HCT116 (cell line): Measurements from ENCODE around the gene TIMP1.

Experiments used
- ELF1 ChIP-seq: IDR thresholded peaks from 2 replicates; pipeline ENCODE4 v1.6.1; 2012; ENCODE audit warnings: low read depth, borderline replicate concordance
- EZH2 ChIP-seq: fragments of 200-600 bp; sonication (generic); IDR thresholded peaks from 2 replicates; pipeline ENCODE4 v1.6.1; 2017; ENCODE audit warnings: antibody characterized with exemption, mixed run types
- EZH2phosphoT487 ChIP-seq: fragments of 200-600 bp; IDR thresholded peaks from 2 replicates; pipeline ENCODE4 v1.6.1; 2018; ENCODE audit warnings: antibody characterized with exemption, borderline replicate concordance
- POLR2A ChIP-seq: IDR thresholded peaks from 2 replicates; pipeline ENCODE4 v1.7.0; 2011; ENCODE audit warnings: borderline replicate concordance; ENCODE audit not compliant: insufficient read depth, insufficient read length; ENCODE audit errors: extremely low read depth
- POLR2AphosphoS5 ChIP-seq: IDR thresholded peaks from 2 replicates; pipeline ENCODE4 v1.6.1; 2011; ENCODE audit warnings: mild to moderate bottlenecking, low read depth, low read length, moderate library complexity
- SRF ChIP-seq: IDR thresholded peaks from 2 replicates; pipeline ENCODE4 v1.6.1; 2012; ENCODE audit warnings: low read depth
- YY1 ChIP-seq: IDR thresholded peaks from 2 replicates; pipeline ENCODE4 v1.6.1; 2011; ENCODE audit warnings: low read length, low read depth, moderate library complexity, mild to moderate bottlenecking; ENCODE audit not compliant: insufficient replicate concordance; ENCODE audit errors: extremely low read depth
- TF ChIP-seq, protein P1 (sequence below), 3 experiments: fragments of 200-600 bp in 1 of 3; sonication (generic) in 1 of 3; IDR thresholded peaks in 2 of 3; conservative IDR thresholded peaks in 1 of 3; 2 replicates each; pipeline ENCODE4 v1.5.1; 2012 to 2017; ENCODE audit warnings: low read depth in 2 of 3, low read length in 2 of 3, antibody characterized with exemption in 1 of 3, borderline replicate concordance in 1 of 3, control low read depth in 1 of 3, mild to moderate bottlenecking in 1 of 3, mixed read lengths in 1 of 3, mixed run types in 1 of 3, moderate library complexity in 1 of 3; ENCODE audit not compliant: insufficient read depth in 1 of 3
- TF ChIP-seq, protein P2 (sequence below): IDR thresholded peaks from 2 replicates; pipeline ENCODE4 v1.6.1; 2011; ENCODE audit warnings: mild to moderate bottlenecking, low read length, moderate library complexity; ENCODE audit not compliant: insufficient replicate concordance; ENCODE audit errors: extremely low read depth

DNA sequence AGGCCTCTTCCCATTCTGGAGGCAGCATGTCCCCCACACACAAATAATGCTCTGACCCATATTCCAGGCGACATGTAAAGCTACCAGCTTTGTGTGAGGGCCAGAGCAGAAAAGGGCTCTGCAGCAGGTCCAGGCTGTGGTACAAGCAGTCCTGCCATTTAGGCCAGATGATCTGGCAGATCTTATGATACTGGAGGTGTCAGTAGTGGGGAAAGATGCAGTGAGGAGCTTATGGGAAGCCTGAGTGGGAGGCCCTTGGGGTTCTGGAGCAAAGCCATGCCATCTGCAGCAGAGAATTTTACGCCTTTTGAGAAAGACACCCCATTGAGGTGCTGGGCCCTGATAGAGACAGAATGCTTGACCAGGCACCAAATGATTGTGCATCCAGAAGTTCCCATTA is 29.7 kb downstream of the TIMP1 start:
- TF ChIP-seq ELF1 (no peak), POLR2AphosphoS5 (no peak), YY1 (no peak), POLR2A (no peak), EZH2 (no peak), EZH2phosphoT487 (no peak), SRF (no peak)
- TF ChIP-seq, protein P1, sequence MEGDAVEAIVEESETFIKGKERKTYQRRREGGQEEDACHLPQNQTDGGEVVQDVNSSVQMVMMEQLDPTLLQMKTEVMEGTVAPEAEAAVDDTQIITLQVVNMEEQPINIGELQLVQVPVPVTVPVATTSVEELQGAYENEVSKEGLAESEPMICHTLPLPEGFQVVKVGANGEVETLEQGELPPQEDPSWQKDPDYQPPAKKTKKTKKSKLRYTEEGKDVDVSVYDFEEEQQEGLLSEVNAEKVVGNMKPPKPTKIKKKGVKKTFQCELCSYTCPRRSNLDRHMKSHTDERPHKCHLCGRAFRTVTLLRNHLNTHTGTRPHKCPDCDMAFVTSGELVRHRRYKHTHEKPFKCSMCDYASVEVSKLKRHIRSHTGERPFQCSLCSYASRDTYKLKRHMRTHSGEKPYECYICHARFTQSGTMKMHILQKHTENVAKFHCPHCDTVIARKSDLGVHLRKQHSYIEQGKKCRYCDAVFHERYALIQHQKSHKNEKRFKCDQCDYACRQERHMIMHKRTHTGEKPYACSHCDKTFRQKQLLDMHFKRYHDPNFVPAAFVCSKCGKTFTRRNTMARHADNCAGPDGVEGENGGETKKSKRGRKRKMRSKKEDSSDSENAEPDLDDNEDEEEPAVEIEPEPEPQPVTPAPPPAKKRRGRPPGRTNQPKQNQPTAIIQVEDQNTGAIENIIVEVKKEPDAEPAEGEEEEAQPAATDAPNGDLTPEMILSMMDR (IDR thresholded peaks at IDR 0.05 in 2 of 3, conservative IDR thresholded peaks at IDR 0.05 in 1 of 3; ENCODE audit: borderline replicate concordance in 1 of 3, insufficient read depth in 1 of 3, low read depth in 2 of 3, low read length in 2 of 3) = no peak
- TF ChIP-seq, protein P2, sequence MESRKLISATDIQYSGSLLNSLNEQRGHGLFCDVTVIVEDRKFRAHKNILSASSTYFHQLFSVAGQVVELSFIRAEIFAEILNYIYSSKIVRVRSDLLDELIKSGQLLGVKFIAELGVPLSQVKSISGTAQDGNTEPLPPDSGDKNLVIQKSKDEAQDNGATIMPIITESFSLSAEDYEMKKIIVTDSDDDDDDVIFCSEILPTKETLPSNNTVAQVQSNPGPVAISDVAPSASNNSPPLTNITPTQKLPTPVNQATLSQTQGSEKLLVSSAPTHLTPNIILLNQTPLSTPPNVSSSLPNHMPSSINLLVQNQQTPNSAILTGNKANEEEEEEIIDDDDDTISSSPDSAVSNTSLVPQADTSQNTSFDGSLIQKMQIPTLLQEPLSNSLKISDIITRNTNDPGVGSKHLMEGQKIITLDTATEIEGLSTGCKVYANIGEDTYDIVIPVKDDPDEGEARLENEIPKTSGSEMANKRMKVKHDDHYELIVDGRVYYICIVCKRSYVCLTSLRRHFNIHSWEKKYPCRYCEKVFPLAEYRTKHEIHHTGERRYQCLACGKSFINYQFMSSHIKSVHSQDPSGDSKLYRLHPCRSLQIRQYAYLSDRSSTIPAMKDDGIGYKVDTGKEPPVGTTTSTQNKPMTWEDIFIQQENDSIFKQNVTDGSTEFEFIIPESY = no peak
